ENCODE results near the gene SZT2.

- TF ChIP-seq CTCF (IDR thresholded peaks at IDR 0.05; ENCODE audit: low read depth, low read length, poor library complexity, severe bottlenecking) (no peak), EZH2phosphoT487 (IDR thresholded peaks at IDR 0.05; ENCODE audit: borderline replicate concordance, low read length) (no peak)
Measured at GRCh38 chr1:43365678-43366077, 24.0 kb upstream of the SZT2 start.

All from DOHH2 (cell line).